ENCODE measurements around the gene NEGR1. TPM values are rescaled to one million over a fixed set of nuclear protein-coding genes. Genes with fewer than 3 reads are reported as not detected.

The NEGR1 gene
- polyA plus RNA-seq, 1 donor from 2014 or later = 47.4 TPM

DNA sequence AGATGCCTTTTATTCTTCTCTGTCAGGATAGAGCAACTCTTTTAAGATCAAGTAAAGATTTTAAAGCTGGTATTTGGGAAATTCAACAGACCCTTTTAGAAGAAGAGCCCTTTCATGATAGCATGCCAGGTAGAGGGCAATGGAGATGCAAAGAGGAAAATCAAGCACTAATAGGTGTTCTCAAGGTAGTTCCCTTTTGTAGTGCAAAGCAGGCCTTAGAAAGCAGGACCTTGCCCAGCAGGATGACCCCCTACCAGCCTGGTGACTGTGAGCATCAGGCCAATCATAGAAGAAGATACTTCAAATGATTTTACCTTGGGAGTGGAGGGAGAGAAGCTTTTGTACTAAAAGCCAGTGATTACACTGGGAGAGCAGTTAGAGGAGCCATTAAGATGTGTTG lies 820.1 kb downstream of the NEGR1 start:
- H3K9ac ChIP-seq (ENCODE audit: low read length) = no peak overlapping the region
- no peaks in the 10 kb centered on the region for H3K36me3 ChIP-seq (ENCODE audit: insufficient read depth, low read length)
- H3K27ac ChIP-seq (ENCODE audit: low read length) = no peak overlapping the region
- no peaks in the 10 kb centered on the region for H4K20me1 ChIP-seq (ENCODE audit: insufficient read depth)
- H3K4me3 ChIP-seq (ENCODE audit: low read length) = no peak overlapping the region
- H3F3A ChIP-seq (ENCODE audit: insufficient read depth, low read length, poor library complexity, severe bottlenecking) = no peaks in the 10 kb centered on the region
- H2AFZ ChIP-seq (ENCODE audit: low read depth, low read length) = no peak overlapping the region
- H3K79me2 ChIP-seq (replicated peaks; ENCODE audit: insufficient read depth, low read length) = no peaks in the 10 kb centered on the region
- H3K27me3 ChIP-seq (ENCODE audit: insufficient read depth, low read depth, low read length) = no peaks in the 10 kb centered on the region
- TF ChIP-seq MXI1 (conservative IDR thresholded peaks at IDR 0.05; ENCODE audit: poor library complexity, severe bottlenecking) (no peak), RAD21 (conservative IDR thresholded peaks at IDR 0.05) (no peak), SMC3 (conservative IDR thresholded peaks at IDR 0.05; ENCODE audit: poor library complexity) (no peak), POLR2AphosphoS5 (IDR thresholded peaks at IDR 0.05) (peak; percentile 18), EP300 (conservative IDR thresholded peaks at IDR 0.05; ENCODE audit: poor library complexity, severe bottlenecking) (no peak), EZH2 (IDR thresholded peaks at IDR 0.05; ENCODE audit: borderline replicate concordance, insufficient read depth, low read length, poor library complexity, severe bottlenecking) (no peak)
- TF ChIP-seq, protein P1, sequence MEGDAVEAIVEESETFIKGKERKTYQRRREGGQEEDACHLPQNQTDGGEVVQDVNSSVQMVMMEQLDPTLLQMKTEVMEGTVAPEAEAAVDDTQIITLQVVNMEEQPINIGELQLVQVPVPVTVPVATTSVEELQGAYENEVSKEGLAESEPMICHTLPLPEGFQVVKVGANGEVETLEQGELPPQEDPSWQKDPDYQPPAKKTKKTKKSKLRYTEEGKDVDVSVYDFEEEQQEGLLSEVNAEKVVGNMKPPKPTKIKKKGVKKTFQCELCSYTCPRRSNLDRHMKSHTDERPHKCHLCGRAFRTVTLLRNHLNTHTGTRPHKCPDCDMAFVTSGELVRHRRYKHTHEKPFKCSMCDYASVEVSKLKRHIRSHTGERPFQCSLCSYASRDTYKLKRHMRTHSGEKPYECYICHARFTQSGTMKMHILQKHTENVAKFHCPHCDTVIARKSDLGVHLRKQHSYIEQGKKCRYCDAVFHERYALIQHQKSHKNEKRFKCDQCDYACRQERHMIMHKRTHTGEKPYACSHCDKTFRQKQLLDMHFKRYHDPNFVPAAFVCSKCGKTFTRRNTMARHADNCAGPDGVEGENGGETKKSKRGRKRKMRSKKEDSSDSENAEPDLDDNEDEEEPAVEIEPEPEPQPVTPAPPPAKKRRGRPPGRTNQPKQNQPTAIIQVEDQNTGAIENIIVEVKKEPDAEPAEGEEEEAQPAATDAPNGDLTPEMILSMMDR (IDR thresholded peaks at IDR 0.05; ENCODE audit: poor library complexity, severe bottlenecking) = no peak
- TF ChIP-seq, protein P2, sequence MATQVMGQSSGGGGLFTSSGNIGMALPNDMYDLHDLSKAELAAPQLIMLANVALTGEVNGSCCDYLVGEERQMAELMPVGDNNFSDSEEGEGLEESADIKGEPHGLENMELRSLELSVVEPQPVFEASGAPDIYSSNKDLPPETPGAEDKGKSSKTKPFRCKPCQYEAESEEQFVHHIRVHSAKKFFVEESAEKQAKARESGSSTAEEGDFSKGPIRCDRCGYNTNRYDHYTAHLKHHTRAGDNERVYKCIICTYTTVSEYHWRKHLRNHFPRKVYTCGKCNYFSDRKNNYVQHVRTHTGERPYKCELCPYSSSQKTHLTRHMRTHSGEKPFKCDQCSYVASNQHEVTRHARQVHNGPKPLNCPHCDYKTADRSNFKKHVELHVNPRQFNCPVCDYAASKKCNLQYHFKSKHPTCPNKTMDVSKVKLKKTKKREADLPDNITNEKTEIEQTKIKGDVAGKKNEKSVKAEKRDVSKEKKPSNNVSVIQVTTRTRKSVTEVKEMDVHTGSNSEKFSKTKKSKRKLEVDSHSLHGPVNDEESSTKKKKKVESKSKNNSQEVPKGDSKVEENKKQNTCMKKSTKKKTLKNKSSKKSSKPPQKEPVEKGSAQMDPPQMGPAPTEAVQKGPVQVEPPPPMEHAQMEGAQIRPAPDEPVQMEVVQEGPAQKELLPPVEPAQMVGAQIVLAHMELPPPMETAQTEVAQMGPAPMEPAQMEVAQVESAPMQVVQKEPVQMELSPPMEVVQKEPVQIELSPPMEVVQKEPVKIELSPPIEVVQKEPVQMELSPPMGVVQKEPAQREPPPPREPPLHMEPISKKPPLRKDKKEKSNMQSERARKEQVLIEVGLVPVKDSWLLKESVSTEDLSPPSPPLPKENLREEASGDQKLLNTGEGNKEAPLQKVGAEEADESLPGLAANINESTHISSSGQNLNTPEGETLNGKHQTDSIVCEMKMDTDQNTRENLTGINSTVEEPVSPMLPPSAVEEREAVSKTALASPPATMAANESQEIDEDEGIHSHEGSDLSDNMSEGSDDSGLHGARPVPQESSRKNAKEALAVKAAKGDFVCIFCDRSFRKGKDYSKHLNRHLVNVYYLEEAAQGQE (IDR thresholded peaks at IDR 0.05; ENCODE audit: borderline replicate concordance) = no peak
- H3K4me2 ChIP-seq (ENCODE audit: low read length) = no peak overlapping the region
- H3K9me2 ChIP-seq (ENCODE audit: insufficient read depth, low read length) = no peaks in the 10 kb centered on the region
- H3K9me3 ChIP-seq (ENCODE audit: low read length) = no peaks in the 10 kb centered on the region

DNA sequence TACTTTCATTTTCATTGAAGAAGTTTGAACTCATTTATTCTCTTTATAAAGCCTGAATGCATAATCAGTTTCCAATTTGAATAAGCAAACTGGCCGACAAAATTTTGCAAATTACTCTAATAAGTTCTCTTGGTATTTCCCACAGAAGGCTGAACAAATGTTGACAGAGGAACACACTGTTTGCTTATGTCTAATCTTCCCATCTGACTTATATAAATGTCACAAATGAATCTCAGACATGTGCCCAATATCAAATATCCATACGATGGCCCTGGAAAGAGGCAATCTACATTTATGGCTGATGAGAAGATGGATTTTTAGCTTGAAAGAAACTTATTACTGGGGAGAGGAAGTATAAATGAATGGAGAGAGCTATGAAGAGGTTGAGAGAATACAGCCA lies 820.9 kb downstream of the NEGR1 start:
- no peaks in the 10 kb centered on the region for H3K36me3 ChIP-seq (ENCODE audit: insufficient read depth, low read length)
- H3K9me3 ChIP-seq (ENCODE audit: low read length) = no peaks in the 10 kb centered on the region
- H3K27me3 ChIP-seq (ENCODE audit: insufficient read depth, low read depth, low read length) = no peaks in the 10 kb centered on the region
- no peaks in the 10 kb centered on the region for H3K79me2 ChIP-seq (replicated peaks; ENCODE audit: insufficient read depth, low read length)
- no peak overlapping the region for H3K4me2 ChIP-seq (ENCODE audit: low read length)
- H3F3A ChIP-seq (ENCODE audit: insufficient read depth, low read length, poor library complexity, severe bottlenecking) = no peaks in the 10 kb centered on the region
- TF ChIP-seq SMC3 (conservative IDR thresholded peaks at IDR 0.05; ENCODE audit: poor library complexity) (no peak), EZH2 (IDR thresholded peaks at IDR 0.05; ENCODE audit: borderline replicate concordance, insufficient read depth, low read length, poor library complexity, severe bottlenecking) (no peak), MXI1 (conservative IDR thresholded peaks at IDR 0.05; ENCODE audit: poor library complexity, severe bottlenecking) (no peak), EP300 (conservative IDR thresholded peaks at IDR 0.05; ENCODE audit: poor library complexity, severe bottlenecking) (no peak), RAD21 (conservative IDR thresholded peaks at IDR 0.05) (no peak), TAF1 (IDR thresholded peaks at IDR 0.05; ENCODE audit: low read depth) (no peak), POLR2AphosphoS5 (IDR thresholded peaks at IDR 0.05) (no peak)
- TF ChIP-seq, protein P2 (IDR thresholded peaks at IDR 0.05; ENCODE audit: borderline replicate concordance) = no peak
- TF ChIP-seq, protein P1 (IDR thresholded peaks at IDR 0.05; ENCODE audit: poor library complexity, severe bottlenecking) = no peak
- no peaks in the 10 kb centered on the region for H4K20me1 ChIP-seq (ENCODE audit: insufficient read depth)
- H3K27ac ChIP-seq (ENCODE audit: low read length) = no peak overlapping the region
- H2AFZ ChIP-seq (ENCODE audit: low read depth, low read length) = no peak overlapping the region
- no peak overlapping the region for H3K4me3 ChIP-seq (ENCODE audit: low read length)
- H3K9me2 ChIP-seq (ENCODE audit: insufficient read depth, low read length) = no peaks in the 10 kb centered on the region
- H3K9ac ChIP-seq (ENCODE audit: low read length) = no peak overlapping the region
